ENCODE data around the gene ALG8.
"Not testable (repeated sequence)": the region's sequence is repeated elsewhere in the genome, so short reads cannot be mapped to it uniquely, and the experiment has no call there.

Gene ALG8

DNA sequence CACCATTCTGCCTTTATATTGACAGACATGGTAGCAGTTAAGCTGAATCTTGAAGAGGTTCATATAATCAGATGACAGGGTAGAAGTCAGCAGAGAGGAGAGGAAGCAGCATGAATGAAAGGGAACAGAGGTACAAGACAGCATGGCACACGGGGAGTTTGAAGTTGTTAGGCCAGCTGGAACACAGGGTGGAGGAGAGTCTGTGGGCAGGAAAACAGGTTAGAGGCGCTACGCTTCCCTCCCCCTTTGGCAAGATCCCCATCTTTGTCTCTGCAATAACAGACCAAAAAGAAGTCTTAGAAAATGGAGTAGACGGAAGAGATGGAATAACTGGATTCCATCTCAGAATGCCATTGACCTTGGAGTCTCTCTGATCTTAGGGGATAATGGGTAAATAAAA, 39.8 kb downstream of the ALG8 start:
- DNase-seq = no peak

DNA sequence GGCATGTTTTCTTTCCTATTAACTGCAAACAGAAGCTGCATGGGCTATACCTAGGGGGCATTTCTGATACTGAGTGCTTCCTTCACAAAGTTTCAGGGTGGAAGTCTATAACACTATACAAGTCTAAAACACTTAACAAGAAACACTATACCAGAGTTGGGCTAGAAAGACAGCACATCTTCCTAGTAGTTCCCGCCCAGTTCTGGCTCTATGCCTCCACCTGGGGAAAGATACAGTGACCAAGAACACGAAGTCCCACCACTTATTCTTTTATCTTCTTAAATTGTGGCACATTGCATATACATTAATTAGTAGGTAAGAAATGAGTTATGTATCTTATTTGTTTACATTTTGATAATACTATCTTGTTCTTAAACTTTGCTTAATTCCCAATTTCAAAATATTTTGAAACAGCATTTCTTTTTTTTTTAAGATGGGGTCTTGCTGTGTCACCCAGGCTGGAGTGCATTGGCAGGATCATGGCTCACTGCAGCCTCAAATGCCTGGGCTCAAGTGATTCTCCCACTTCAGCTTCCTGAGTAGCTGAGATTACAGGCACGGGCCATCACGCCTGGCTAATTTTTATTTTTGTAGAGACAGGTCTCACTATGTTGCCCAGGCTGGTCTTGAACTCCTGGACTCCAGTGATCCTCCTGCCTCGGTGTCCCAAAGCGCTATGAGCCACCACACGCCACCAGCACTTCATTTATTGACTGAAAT, 41.6 kb downstream of the ALG8 start:
- no peak for DNase-seq

DNA sequence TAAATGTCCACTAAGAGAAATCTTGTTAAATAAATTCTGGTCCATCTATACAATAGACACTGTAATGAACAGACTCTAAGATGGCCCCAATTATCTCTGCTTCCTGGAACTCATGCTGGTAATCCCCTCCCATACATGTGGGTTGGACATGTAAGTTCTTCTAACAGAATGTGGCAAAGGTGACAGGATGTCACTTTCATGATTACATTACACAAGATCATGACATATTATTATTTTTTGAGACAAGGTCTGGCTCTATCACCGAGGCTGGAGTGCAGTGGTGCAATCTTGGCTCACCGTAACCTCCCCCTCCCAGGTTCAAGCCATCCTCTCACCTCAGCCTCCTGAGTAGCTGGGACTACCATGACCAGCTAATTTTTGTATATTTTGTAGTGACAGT, 45.2 kb downstream of the ALG8 start:
- DNase-seq = no peak

DNA sequence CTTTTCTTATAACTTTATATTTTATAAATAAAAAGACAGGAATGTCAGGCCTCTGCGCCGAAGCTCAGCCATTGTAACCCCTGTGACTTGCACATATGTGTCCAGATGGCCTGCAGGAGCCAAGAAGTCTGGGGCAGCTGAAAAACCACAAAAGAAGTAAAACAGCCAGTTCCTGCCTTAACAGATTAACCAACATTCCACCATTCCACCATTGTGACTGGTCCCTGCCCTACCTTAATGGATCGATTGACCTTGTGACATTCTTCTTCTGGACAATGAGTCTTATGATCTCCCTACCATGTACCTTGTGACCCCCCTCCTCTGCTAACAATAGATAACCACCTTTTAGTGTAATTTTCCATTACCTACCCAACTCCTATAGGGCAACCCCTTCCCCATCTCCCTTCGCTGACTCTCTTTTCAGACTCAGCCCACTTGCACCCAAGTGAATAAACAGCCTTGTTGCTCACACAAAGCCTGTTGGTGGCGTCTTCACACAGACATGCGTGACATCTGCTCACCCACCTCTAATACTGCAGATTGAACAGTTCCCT, 52.8 kb downstream of the ALG8 start:
- DNase-seq = not testable (repeated sequence)

DNA sequence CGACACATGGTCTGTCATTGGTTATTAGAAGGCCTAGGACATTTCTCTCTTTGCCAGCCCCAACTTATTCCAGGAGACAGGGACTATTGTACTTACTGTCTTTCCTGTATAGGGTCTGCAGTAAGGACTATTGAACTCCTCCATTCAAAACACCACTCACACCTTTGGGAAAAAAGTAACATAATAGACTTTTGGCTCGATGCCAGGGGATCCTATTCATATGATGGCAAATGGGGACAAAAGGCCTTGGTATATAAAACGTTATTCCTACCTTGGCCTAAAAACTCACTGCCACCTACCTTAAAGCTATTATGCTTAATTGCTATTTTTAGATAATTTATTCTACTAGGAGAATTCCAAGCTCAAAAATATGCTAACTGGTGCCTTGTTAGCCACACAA, 53.5 kb downstream of the ALG8 start:
- no peak for DNase-seq

DNA sequence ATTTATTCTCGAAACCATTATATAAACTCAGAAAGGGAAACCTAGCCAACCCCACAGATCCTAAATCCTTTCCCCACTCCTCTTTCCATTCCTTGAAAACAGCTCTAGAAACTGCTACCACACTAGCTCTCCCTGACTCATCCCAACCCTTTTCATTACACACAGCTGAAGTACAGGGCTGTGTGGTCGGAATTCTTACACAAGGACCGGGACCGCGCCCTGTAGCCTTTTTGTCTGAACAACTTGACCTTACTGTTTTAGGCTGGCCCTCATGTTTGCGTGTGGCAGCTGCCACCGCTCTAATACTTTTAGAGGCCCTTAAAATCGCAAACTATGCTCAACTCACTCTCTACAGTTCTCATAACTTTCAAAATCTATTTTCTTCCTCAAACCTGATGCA, 54.9 kb downstream of the ALG8 start:
- not testable (repeated sequence) for DNase-seq

DNA sequence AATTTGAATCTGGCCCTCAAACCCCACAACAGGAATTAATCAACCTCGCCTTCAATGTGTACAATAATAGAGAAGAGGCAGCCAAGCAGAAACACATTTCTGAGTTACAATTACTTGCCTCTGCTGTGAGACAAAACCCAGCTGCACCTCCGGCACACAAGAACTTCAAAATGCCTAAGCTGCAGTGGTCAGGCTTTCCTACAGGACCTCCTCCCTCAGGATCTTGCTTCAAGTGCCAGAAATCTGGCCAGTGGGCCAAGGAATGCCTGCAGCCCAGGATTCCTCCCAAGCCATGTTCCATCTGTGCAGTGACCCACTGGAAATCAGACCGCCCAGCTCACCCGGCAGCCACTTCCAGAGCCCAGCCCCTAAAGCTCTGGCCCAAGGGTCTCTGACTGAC, 56.4 kb downstream of the ALG8 start:
- no peak for DNase-seq

DNA sequence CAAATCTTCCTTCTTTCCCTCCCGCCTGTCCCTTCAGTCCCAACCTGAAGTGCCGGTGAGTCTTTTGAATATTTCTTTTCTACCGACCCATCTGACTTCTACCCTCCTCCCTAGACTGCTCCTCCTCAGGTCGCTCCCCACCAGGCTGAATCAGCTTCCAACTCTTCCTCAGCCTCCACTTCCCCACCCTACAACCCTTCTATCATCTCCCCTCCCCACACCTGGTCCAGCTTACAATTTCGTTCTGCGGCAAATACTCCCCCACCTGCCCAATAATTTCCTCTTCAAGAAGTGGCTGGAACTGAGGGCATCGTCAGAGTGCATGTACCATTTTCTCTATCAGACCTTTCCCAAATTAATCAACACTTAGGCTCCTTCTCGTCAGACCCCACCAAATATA, 57.3 kb downstream of the ALG8 start:
- DNase-seq = no peak

DNA sequence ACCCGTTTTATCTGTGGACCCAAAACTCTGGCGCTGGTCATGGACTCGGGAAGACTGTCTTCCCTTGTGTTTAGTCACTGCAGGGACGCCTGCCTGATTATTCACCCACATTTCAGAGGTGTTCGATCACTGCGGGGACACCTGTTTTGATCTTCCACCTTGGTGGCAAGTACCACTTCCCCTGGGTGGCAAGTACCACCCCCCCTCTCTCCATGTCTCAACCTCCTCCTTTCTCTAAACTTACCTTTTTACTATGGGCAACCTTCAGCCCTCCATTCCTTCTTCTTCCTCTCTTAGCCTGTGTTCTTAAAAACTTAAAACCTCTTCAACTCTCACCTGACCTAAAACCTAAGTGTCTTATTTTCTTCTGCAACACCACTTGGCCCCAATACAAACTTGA, 57.8 kb downstream of the ALG8 start:
- DNase-seq = no peak

DNA sequence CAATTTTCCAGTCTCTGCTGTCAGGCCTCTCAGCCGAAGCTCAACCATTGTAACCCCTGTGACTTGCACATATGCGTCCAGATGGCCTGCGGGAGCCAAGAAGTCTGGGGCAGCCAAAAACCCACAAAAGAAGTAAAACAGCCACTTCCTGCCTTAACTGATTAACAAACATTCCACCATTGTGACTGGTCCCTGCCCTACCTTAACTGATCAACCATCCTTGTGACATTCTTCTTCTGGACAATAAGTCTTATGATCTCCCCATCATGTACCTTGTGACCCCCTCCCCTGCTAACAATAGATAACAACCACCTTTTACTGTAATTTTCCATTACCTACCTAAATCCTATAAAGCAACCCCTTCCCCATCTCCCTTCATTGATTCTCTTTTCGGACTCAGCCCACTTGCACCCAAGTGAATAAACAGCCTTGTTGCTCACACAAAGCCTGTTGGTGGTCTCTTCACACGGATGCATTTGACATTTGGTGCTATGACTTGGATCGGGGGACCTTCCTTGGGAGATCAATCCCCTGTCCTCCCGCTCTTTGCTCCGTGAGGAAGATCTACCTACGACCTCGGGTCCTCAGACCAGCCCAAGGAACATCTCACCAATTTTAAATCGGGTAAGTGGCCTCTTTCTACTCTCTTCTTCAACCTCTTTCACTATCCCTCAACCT, 58.5 kb downstream of the ALG8 start:
- DNase-seq = no peak

DNA sequence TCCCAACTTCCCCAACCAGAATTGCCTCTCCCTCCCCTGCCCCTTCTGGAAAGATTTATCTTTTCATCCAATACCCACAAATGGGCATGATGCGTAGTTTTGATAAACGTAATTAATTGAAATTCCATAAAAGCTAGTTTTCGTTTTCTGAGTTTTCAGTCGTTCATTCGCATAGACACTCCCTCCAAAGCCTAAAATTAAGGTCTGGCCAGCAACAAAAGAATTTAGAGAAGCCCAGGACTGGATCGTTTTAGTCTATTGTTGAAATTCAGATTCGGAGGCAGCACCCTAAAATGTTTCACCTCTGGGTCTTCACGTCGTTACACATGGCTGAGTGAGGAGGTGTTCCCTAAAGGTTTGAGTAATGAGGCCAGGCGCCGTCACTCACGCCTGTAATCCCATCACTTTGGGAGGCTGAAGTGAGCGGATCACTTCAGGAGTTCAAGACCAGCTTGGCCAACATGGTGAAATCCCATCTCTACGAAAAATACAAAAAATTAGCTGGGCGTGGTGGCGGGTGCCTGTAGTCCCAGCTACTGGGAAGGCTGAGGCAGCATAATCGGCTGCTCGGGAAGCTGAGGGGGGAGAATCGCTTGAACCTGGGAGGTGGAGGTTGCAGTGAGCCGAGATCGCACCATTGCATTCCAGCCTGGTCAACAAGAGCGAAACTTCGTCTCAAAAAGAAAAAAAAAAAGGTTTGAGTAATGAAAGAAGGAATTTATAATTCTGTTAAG, 59.2 kb downstream of the ALG8 start:
- DNase-seq = no peak

DNA sequence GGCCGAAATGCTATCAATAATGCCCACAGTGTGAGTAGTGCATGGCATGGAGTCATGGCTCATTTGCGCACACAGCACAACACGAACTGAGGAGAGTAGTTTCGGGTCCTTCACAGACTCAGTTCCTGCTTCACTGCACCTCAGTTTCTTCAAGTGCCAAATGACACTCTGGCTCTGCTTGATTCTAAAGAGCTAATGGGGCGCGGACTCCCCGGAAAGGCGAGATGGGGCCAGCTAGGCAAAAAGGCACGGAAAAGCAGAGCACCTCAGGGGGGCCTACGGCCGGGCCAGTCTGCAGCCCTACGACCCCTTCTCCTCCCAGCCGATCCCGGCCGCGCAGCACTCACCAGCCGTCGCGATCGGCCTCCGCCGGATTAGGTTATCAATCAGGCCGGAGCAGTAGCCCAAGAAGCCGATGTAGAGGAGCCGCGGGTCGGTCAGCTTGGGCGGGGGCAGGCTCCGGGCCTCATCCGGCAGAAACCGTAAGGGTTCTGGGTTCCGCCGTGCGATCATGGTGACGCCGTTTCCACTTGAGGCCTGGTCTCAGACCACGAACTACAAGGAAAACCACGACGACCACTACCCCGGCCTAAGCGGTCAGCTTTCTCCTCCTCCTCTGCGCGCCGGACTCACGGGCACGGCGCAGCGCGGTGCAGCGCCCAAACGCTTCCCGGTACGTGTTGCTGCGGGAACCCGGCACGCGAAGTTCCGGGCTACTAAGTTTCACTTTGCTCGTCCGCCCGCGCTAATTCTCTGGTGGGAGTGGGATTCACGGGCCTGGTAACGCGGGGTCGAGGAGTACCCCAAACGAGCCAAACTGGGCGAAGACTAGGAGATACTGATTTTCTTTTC, 60.0 kb downstream of the ALG8 start, which contains the start of gene NDUFC2:
Gene NDUFC2 (minus strand): TSS at position 631 of the 852 bp plus-strand sequence. CDS start 118 bp downstream, at position 513.
- DNase-seq = peak; percentile 67

DNA sequence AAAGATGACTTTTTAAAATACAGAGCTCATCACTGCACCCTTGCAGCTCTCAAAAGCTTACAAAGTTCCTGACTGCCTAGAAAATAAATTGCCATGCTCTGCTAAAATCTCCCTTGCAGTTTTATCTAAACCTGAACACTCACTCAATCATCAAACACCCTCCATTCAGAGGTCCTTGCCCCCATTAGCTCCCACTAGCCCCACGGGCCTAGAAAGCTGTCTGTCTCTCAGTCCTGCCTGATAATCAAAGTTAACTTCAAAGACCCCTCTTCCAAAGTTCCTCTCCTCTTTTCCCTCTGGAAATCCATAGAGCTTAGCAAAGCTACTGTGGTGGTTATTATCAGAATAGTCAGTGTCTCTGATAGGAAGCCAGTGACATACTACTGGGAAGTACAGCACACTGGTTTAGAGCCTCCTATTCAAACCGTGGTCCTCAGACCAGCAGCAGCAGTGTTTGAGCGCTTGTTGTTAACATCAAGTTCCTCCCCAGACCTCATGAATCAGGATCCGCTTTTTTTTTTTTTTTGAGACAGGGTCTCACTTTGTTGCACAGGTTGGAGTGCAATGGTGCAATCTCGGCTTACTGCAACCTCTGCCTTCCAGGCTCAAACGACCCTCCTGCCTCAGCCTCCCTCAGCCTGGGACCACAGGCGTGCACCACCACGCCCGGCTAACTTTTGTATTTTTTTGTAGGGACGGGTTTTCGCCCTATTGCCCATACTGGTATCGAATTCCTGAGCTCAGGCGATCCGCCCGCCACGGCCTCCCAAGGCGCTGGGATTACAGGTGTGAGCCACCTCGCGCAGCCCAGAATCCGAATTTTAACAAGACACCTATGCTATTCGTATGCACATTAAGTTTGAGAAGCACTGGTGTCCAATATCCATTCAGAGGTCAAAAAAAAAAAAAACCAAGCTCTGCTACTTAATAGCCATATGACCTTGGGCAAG, 60.9 kb downstream of the ALG8 start:
- DNase-seq = no peak

DNA sequence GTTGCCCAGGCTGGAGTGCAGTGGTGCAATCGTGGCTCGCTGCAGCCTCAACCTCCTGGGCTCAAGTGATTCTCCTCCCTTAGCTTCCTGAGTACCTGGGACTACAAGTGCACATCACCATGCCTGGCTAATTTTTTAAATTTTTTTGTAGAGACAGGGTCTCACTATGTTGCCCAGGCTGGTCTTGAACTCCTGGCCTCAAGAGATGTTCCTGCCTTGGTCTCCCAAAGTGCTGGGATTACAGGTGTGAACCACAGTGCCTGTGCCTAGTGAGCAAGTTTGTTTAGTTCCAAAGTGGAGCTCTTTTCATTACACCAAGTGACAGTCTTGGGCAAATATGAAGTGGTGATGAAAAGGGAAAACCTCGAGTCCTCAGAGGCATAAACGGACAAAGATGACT, 61.8 kb downstream of the ALG8 start:
- DNase-seq = not testable (repeated sequence)

DNA sequence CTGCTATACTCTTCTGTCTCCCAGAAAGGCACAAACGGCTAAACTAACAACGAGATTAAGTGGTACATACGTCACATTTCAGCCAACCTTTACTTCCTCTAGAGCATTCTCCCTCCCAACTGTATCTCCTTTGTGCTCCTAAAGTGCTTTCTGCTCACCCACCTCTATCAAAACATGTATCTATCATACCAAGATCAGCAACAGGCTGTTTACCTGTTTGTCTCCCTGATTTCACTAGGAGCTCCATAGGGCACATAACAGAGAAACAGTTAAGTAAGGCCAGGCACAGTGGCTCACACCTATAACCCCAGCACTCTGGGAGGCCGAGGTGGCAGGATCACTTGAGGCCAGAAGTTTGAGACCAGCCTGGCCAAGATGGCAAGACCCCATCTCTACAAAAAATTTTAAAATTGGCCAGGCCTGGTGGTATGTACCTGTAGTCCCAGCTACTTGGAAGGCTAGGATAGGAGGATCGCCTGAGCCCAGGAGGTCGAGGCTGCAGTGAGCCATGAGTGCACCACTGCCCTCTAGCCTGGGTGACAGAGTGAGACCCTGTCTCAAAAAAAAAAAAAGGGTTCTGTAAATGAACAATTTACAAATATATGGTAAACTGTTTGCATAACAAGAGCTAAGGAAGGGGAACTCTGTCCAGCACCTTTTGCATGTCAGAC, 62.6 kb downstream of the ALG8 start:
- no peak for DNase-seq

DNA sequence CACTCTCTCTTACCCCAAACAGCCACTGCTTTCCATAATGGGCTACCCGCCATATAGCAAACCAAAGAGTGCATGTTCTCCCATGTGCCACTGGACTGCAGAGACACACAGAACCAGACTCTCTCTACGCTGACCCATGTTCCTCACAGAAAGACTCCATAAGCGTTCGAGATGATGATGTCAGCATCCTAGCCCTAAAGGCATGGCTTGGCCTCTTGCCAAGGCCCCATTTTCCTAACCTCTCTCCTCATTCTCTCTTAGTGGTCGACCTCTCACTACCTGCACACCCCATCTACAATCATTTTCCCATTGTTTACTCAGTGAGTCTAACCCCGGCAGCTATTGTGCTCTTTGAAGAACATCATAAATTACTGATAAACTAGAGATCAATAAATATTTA, 64.7 kb downstream of the ALG8 start:
- DNase-seq = no peak

DNA sequence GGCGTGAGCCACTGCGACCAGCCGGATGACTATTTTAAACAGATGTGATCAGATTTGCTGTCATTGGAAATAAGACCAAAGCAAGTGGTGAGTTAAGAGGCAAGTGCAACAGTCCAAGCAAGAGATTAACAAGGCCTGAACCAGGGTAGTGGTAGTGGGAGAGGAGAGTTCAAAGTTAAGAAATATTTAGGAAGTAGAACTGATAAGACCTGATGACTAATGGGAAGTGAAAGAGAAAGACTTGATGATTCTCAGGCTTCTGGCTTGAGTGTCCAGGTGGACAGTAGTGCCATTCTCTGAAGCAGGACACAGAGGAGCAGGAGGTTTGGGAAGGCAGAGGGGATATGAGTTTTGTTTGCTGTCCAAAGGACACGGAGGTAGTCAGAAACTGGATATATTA, 67.0 kb downstream of the ALG8 start:
- DNase-seq = no peak

DNA sequence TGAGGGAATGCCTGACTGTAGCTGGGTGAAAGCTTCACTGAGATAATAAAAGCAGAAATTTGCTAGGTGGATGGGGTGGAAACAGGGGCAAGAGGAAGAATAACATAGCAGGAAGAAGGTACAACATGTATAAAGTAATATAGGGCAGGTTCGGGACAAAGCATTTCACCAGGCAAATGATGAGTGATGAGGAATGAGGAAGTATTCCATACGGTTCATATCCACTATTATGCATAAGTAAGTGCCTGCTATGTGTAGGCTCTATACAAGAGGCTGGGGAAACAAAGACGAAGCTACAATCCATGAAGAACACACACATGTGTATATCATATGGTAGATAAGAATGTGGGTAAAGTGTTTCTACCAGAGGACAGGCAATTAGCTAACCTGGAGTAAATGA, 67.7 kb downstream of the ALG8 start:
- DNase-seq = no peak

DNA sequence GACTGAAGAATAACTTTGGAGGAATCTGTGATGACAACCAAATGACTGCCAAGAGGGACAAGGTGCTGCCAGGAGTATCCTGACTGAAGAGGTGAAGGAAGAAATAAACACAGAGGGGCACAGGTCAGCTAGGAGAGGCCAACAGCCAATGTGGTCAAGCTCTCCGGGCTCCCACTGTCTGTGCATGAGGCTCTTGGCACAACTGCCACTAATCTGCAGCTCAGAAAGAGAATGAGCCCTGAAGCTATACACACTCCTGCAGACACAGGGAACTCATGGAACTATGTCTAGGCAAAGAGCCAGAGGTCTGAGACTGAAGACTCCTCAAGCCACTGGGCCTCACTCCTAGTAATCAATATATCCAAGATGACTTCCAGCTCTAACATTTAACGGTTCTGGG, 68.8 kb downstream of the ALG8 start:
- DNase-seq = no peak

DNA sequence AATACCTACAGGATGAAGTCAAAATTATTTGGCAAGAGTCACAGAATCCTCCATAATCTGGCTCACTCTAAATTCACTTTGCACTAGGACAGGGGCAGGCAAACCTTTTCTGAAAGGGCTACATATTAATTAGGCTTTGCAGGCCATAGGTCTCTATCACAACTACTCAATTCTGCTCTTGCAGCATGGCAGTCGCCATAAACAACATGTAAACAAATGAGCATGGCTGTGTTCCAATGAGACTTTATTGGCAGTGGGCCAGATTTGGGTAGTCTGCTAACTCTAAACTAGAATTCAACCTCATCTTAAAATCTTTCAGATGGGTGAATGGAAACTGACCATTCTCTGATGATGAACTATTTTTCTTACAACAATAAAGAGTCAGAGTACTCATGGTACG, 70.0 kb downstream of the ALG8 start:
- DNase-seq = no peak

DNA sequence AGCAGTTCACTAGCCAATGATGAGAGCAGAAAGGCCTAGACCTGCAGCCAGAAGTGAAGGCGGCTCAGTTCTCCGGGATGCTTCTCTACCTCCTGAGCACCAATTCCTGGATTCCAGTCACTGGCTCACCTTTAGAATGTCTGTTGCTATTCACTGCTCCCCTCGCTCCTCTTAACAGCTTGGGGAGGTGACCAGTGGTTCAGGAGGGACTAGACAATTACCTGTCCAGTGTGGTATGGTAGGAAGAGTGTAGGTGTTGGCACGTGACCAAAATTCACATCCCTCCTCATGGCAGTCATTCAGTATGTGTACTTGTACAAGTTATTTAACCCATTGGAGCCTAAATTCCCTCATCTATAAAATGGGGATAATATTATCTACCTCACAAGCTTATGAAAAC, 71.7 kb downstream of the ALG8 start:
- DNase-seq = no peak

All from stimulated activated CD4-positive, alpha-beta T cell treated with anti-CD3 and anti-CD28 coated beads, Interleukin-4, amount 100 ng/mL, for 24 hours (primary cell).